GM21528 (cell line): ENCODE results near the gene INPP4B.

Experiments used
- ATAC-seq: cut with Tn5 transposase; IDR thresholded peaks from one replicate; pipeline ENCODE4 v1.9.1; 2021; ENCODE audit warnings: mild to moderate bottlenecking, moderate library complexity; ENCODE audit not compliant: unreplicated experiment, low FRiP score

The INPP4B gene

DNA sequence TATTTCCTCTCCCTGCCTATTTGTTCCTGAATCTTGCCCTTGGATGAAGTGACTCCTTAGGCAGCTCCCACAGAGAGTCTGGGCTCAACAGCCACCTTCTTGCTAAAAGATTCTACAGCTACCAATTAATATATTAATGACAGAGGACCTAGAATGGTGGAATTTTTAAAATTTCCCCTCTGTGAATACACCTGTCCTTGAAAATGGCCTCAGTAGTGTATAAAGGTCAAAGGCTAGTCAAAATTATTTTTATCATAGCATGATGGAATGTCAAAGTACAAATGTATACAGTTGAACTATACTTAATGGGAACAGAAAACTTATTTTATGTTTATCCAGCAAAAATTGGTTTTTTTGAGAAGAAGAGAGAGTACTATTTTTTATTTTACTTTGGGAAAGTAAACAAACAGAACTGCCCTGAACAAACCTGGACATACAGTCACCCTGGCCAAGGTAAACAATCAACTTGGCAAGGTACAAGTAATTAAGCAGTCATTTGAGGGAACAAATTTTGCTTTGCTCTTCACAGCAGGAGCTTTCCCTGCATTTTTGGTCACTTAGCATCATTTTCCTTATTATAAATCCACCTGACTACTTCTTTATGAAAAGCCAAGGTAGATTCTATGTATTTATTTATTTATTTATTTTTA lies 250.8 kb downstream of the INPP4B start:
- no peak for ATAC-seq

DNA sequence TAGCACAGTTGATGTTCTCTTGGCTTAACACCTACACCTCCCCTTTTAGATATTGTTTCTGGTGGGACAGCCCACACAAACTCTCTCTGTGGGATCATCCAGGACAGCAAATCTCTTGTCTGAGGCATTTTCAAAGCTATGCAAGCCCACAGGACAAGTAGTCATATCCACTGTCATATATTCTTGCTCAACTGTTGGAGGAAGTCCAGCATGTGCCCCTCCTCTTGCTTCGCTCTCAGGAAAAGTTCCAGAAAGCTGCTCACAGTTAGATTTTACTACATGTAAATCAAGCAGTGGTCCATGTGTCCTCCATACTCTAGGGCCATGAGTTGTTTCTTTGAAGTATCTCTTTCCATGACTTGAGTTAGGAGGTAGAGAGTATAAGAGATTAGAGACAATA lies 260.7 kb downstream of the INPP4B start:
- no peak for ATAC-seq

DNA sequence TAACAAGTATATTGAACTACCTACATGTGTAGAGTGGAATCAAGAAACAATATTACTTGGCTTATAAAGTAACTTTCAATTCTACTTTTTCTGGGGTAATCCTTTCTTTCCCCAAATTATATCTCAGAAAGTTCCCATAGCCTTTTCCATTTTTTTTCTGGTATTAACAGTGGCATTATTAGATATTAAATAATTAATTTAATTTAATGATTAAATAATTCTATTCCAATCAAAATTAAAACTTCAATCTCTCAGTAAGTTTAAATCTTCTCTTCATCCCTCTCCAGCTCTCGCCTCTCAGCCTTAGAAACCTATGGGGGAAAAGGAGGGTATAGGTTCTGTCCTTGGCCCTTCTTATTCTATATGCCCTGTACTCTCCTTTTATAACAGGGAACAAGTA lies 262.4 kb downstream of the INPP4B start:
- no peak for ATAC-seq

DNA sequence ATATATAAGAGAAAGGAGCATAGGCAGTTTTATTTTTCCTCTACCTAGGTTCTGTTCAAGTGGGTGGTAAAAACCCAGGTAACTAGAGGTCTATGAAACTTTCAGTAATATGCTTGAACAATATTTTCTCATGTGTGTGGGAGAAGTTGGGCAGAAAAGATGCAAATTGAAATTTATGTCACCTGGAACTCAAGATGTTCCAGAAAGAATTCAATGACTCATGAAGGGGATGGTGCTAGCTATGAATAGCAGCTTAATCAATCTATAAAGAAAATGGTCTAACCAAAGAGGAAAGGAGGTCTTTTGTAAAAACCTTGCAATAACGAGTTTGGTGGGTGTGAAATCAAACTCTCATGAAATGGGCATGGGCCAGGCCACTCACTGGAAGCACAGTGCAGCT lies 263.8 kb downstream of the INPP4B start:
- ATAC-seq: no peak

DNA sequence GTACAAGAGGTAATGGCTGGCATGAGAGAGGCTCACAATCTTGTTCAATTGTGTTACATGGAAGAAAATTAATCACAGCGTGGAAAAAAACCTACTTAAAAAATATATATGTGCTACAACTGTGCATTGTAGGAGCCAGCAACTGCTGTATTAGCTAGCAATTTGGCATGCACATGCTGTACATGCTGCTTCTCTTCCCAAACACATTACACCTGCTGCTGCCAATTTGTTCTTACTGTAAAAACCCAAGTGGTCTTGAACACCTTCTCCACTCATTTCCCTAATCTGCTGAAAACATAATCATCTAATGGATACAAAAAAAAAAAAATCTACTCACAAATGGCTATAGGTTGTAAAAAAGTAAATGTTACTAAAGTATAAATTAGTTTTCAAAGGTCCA lies 264.2 kb downstream of the INPP4B start:
- no peak for ATAC-seq

DNA sequence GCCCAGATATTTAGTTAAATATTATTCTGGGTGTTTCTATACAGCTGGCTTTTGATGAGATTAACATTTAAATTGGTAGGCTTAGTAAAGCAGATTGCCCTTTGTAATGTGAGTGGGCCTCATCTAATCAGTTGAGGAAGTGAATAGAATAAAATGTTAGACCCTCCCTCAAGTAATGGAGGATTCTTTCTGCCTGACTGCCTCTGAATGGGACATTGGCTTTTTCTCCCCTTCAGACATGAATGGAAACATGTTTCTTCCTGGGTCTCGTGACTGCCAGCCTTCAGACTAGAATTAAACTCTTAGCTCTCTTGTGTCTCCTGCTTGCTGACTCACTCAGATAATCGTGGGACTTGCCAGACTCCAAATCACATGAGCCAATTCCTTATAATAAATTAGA lies 266.7 kb downstream of the INPP4B start:
- no peak for ATAC-seq

DNA sequence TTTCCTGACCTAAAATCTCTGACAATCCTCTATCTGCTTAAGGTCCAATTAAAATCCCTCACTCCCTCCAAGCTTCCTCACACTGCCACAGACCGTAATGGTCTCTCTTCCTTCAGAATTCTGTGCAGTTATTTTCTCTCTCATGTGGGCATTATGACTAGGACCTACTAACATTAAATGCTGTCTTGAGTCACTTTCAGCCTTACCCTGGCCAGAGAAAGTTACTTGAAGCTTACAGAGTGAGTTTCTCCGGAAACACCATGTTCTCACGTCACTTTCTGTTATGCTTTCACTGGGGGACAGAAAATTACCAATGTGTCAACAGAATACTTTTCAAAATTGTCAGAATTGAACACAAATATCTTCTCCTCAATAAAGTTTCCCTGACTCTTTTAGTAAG lies 271.8 kb downstream of the INPP4B start:
- no peak for ATAC-seq

DNA sequence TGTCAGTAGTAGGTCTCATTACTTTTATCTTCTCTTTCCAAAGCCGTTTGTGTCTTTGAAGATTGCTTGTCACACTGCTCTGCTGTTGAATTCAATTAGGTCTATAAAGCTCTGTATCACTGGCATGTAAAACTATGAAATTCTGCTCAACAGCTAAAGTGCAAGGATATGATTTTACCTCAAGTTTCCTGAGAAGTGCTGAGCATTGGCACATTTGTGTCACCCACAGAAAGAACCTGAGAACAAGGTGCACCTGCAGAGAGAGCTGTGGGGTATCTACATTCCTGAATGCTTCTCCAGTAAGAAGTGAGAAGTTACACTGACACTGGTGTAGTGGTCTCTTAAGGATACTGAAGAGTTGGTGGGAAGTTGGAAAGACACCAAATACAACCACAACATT lies 274.0 kb downstream of the INPP4B start:
- ATAC-seq: no peak

DNA sequence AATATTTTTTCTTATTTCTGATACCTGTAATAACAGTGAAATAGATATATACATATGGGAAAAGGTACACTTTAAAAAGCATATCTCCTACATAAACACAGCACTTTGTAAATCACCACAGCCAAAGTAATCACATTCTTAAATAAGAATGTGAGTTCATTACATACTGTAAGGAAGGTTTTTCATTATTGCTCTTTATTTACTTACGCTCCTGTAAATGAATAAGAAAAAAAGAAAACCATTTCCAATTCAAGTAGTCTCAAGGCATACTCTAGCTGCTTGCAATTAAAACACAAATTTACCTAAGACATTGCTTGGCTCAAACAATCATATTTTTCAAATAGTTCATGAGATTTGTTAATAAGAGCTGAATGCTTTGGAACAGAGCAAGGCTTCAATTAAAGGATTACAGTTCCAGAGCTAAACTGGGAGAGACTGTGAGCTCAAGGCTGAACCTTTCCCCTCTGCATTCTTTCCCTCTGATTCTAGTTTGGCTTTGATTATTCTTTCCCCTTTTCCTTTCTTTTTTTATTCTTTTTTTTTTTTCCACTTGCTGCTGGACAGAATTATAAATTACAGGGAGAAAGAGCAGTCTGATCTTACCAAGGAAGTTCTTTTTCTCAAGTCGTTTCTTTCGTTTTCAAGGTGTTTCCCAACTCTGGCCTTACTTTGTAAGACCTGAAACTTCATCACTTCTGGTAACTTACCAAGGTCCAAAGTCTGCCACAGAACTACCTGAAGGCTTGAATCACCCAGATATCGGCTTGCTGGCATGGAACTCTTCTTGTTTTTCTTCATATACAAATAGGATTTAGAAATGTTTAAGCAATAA lies 278.3 kb downstream of the INPP4B start:
- no peak for ATAC-seq

DNA sequence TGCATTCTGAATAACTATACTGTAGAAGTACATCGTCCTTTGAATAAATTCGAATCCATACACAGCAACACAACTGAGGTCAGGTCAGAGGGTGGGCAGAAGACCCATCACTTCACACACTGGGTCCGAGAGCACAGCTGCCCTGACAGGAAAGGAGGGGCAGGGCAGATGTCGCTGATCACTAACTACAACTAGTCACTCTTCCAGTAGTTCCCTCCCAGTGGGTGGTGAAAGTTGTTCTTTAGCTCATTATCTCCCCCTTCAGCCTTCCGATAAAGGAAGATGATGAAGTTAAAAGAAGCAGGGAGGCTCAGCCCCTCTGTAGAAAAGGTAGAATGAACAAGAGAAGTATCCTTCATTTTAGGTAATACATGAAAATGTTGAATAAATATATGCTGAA lies 278.9 kb downstream of the INPP4B start:
- no peak for ATAC-seq

DNA sequence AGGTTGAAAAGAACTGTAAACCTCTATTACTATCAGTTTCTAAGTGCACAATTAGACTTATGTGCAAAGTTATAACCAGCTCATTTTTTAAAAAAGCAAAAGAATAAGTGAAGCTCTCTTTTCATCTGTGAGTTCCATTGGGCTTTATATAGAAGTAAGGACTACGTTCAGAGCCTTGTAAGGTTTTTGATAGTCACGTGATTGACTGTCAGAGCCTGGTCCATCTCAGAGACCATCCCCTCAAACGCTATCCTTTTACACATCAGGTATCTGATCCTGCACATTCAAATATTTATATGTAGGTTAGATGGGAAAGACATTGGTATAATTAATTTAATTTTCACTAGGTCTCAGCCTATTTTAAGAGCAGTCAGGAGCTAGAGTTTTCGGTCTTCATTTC lies 279.3 kb downstream of the INPP4B start:
- no peak for ATAC-seq

DNA sequence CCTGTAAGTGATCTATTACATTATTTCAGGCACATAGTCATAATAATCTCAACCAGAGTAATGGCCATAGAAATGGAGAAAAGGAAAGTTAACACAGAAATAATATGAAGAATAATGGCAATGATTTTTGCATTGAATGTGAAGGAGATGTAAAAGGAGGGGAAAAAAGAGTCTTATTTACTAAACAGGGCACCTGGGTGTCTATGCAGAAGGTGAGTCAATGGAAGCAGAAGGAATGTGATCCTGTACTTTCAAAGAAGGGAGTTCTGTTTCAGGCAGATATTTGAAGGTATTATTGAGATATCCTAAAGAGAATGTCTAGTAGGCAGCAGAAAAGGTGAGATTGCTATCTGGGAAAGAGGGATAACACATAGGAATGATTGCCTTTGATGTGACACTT lies 279.9 kb downstream of the INPP4B start:
- no peak for ATAC-seq

DNA sequence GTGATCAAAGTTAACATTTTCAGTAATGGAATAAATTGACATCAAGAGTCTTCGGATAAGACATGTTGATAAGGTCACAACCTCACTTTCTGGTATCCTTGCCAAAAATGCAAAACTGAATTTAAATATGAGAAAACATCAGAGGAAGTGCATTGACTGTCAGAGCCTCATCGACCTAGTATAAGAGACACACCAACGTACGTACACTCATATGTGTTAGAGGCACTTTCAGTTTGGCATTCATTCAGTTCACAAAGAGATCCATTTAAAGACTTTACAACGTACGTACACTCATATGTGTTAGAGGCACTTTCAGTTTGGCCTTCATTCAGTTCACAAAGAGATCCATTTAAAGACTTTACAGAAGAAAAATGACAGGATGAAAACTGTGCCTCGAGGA lies 280.3 kb downstream of the INPP4B start:
- no peak for ATAC-seq

DNA sequence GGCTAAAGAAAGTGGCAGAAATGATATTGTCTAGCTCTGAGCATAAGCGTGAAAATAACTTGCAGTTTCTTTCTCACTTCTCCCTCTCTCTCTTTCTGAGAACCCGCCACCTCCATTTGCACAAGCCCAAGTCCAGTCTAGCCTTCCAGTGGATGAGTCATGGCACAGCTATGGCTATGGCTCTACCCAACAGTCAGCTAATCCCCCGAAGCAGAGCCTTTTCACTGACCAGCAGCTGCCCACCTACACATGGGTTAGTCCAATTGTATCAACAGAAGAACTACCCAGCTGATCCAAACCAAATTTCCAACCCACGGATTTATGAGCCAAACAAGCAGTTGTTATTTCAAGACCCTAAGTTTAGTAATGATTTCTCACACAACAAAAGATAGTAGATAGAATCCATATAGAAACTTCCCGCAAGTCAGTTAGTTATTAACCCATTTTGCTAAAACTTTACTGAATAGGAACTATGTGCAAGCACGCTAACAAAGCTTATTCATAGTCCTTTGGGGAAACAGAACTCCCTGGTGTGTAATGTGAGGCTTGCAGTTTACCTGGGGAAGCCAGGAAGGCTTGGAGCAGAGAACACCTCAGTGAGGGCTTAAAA lies 282.3 kb downstream of the INPP4B start:
- no peak for ATAC-seq

DNA sequence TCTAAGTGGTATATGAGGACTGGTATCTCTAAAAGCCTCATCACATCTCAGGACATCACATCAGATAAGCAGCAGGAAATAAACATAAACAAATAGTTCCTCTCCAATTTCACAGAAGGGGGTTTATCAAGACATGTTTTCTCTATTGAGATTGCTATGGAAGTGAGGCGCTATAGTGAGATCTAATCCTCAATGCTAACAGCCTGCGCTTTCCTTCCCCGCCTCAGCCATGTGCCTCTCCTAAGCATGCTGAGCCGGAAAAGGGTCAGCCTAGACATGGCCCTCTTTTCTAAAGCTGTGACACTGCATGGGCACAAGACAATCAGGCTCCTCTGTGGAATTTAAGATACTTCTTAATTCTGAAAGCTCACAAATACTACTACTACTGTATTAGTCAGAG lies 286.1 kb downstream of the INPP4B start:
- no peak for ATAC-seq

DNA sequence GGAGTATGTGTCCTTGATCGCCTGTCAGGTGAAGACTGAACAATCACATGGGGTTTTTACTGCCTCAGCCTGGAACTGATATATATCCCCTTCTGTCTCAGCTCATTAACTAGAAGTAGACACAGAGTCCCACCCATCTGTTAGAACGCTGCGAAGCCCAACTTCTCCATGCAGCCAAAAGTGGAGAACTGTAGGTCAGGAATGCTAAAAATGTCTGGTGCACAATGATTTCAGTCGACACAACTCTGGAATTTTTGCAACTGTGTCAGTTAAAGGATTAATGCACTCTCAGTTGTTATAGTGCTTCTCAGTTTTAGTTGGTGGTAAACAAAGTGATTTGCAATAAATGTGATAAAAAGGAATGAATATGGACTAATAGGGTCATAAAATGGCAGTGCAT lies 287.2 kb downstream of the INPP4B start:
- ATAC-seq: no peak

DNA sequence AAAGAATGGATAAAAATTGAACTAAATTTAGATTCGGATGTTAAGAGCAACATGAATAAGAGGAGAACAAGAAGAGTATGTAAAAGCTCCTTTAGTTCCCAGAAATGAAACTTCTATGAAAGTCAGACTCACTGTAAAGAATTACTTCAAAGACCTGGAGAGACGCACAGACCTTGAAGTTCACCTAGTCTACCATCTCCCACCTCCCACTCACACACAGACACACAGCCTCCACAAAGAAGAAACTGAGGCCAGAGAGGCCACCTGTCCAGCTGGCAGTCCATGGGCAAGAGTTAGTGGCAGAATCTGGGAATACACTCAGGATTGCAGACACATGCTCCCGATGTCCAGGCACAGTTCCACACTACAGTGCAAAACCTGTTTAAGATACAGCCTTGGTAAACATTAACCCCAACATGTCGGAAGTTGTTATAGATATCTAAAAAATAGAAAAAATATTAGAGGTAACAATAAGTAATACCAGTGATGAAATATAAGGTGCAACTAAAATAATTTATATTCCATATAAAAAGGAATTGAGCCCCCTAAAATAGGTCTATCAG lies 288.8 kb downstream of the INPP4B start:
- no peak for ATAC-seq

DNA sequence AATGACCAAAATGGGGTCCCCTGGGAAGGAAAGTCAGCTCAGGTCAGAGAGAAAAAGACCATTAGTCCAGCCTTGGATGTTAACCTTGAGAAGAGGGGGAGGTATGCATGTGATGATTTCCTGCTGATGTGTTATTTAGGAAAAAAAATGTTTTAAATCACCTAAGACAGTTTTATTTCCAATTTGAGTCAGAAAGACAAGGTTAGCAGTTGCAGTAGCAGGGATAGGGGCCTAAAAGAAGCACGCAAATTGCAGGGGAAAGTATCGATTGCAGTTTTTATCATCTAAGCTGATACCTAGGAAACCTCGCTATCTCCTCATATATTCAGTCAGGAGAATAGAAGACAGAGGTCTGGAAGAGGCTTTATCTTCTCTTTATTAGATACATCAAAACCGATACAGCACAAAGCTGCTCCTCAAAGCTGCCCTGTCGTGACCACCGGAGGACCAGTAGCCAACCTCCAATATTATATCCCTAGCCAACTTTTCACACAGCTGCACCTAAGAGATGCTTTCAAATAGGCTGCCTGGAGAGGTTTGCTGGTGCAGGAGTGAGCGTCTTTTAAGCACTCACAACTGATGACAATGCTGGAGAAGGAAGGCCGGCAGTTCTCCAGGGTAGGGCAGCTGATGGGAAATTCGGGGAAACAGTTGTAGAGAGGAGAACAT lies 289.4 kb downstream of the INPP4B start:
- no peak for ATAC-seq

DNA sequence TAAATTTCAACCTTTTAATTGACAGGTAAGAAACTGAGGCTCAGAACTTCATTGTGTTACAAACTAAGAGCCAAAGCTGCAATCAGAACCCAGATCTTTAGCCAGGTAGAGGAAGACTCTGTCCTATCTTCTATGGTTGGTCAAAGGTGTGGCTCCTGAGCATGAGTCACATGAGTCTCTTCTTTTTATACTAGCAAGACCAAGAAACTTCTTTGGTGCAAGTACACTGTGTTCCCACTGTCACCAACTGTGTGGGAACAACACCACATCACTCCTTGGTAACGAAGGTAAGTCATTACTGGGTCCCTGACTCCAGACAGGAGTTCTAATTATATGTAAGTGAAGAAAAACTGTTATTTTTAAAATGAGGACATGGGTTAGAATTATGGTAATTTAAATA lies 290.1 kb downstream of the INPP4B start:
- no peak for ATAC-seq

DNA sequence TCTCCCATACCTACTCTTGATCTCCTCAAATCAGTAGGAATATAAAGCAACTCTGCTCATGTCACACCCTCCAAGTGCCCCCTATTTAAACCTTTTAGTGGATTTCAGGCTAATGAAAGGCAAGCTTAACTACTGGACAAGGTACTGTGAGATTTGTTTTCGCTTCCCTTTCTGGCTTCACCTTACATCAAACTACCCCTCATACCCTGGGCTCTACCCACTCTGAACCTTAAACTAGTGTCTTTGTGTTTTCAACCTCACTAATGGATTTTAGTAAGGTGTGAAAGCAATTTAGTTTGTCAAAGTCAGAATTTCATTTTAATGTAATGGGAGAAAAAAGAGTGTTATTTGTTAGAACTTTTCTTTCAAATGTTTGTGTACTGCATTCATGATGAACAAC lies 291.7 kb downstream of the INPP4B start:
- no peak for ATAC-seq
